HCT116 (cell line): Measurements from ENCODE around the gene DIPK1A. TPM values are rescaled to one million over a fixed set of nuclear protein-coding genes. Genes with fewer than 3 reads are reported as not detected.

Source experiments
- ATAC-seq: fragments of 200-7000 bp; cut with Tn5 transposase; 2 replicates; pipeline ENCODE4 v1.9.1; 2020; ENCODE audit warnings: mild to moderate bottlenecking, moderate library complexity
- BruUV-seq: library from RNA; stranded (reverse); fragments of 400-500 nt; replicated peaks from 2 replicates; lab custom pipeline; 2021; lab: Mats Ljungman, UMichigan
- CTCF ChIA-PET: fragments of 300-600 bp; sonication (Branson Sonifier 250); formaldehyde crosslinking; loops from one replicate; lab custom pipeline; 2021; ENCODE audit warnings: antibody characterized with exemption; lab: Charles Lee
- POLR2A ChIA-PET: fragments of 300-600, 350-600 bp; sonication (Branson Sonifier 250); formaldehyde crosslinking; loops from one replicate; lab custom pipeline; 2021; ENCODE audit warnings: antibody characterized with exemption; lab: Charles Lee
- RAD21 ChIA-PET, 2 experiments: fragments of 300-600 bp; sonication (Branson Sonifier 250); formaldehyde crosslinking; loops; one replicate each; lab custom pipeline; 2023; ENCODE audit warnings: low total read pairs in 2 of 2; ENCODE audit not compliant: uncharacterized antibody in 2 of 2, unreplicated experiment in 2 of 2, low non-redundant PET in 1 of 2; lab: Charles Lee
- DNase-seq: peaks from one replicate; pipeline ENCODE4 v3.0.0-alpha.2; 2010; ENCODE audit warnings: low read depth, low spot score
- H2AFZ ChIP-seq: fragments of 200-600 bp; shearing (Covaris generic), sonication (generic); 2 replicates; pipeline ENCODE4 v1.6.1; 2017; ENCODE audit warnings: low read depth, mixed run types, mixed read lengths, antibody characterized with exemption, low read length; ENCODE audit not compliant: poor library complexity, severe bottlenecking
- H3K27ac ChIP-seq: 2 replicates; pipeline ENCODE4 v1.5.1; 2012; ENCODE audit warnings: low read depth, low read length
- H3K27me3 ChIP-seq: fragments of 200-600 bp; sonication (generic); 2 replicates; pipeline ENCODE4 v1.6.1; 2016; ENCODE audit warnings: mixed run types, low read length, mixed read lengths; ENCODE audit not compliant: insufficient read depth
- H3K36me3 ChIP-seq, 2 experiments: fragments of 200-500 bp in 1 of 2; fragments of 200-600 bp in 1 of 2; sonication (Bioruptor generic) in 1 of 2; sonication (generic) in 1 of 2; 2 replicates each; pipeline versions ENCODE4 v1.5.1 to v1.6.1; 2014 to 2016; ENCODE audit warnings: low read length in 2 of 2, inconsistent platforms in 1 of 2, mixed read lengths in 1 of 2, mixed run types in 1 of 2; ENCODE audit not compliant: insufficient read depth in 2 of 2, control insufficient read depth in 1 of 2
- H3K4me1 ChIP-seq, 2 experiments: fragments of 200-600 bp in 1 of 2; sonication (generic) in 1 of 2; 2 replicates each; pipeline versions ENCODE4 v1.5.1 to v1.6.1; 2012 to 2017; ENCODE audit warnings: low read length in 2 of 2, inconsistent platforms in 1 of 2, mild to moderate bottlenecking in 1 of 2, mixed read lengths in 1 of 2, mixed run types in 1 of 2, moderate library complexity in 1 of 2; ENCODE audit not compliant: insufficient read depth in 2 of 2, control insufficient read depth in 1 of 2
- H3K4me2 ChIP-seq: fragments of 200-600 bp; sonication (generic); 2 replicates; pipeline ENCODE4 v1.6.1; 2017; ENCODE audit warnings: mixed run types, low read length, mixed read lengths
- H3K4me3 ChIP-seq, 2 experiments: fragments of 200-600 bp in 1 of 2; sonication (generic) in 1 of 2; replicated peaks in 1 of 2; 2 replicates each; pipeline ENCODE4 v1.5.1; 2011 to 2016; ENCODE audit warnings: low read length in 2 of 2, control low read depth in 1 of 2, low read depth in 1 of 2, mild to moderate bottlenecking in 1 of 2, mixed read lengths in 1 of 2, mixed run types in 1 of 2
- H3K79me2 ChIP-seq: fragments of 200-600 bp; sonication (generic); 2 replicates; pipeline ENCODE4 v1.6.1; 2017; ENCODE audit warnings: mild to moderate bottlenecking, mixed run types, low read length, moderate library complexity, mixed read lengths; ENCODE audit not compliant: insufficient read depth
- H3K9ac ChIP-seq: fragments of 200-600 bp; sonication (generic); 2 replicates; pipeline ENCODE4 v1.6.1; 2016; ENCODE audit warnings: low read length, mixed read lengths
- H3K9me2 ChIP-seq: fragments of 200-600 bp; sonication (generic), shearing (Covaris generic); 2 replicates; pipeline ENCODE4 v1.6.1; 2017; ENCODE audit warnings: mixed run types, mild to moderate bottlenecking, moderate library complexity; ENCODE audit not compliant: insufficient read depth
- H3K9me3 ChIP-seq, 2 experiments: fragments of 200-500 bp in 1 of 2; fragments of 200-600 bp in 1 of 2; sonication (Bioruptor generic) in 1 of 2; sonication (generic) in 1 of 2; 2 replicates each; pipeline ENCODE4 v1.6.1; 2014 to 2017; ENCODE audit warnings: low read length in 2 of 2, mixed read lengths in 2 of 2, inconsistent platforms in 1 of 2, low read depth in 1 of 2, mild to moderate bottlenecking in 1 of 2, mixed run types in 1 of 2, moderate library complexity in 1 of 2; ENCODE audit not compliant: control insufficient read depth in 1 of 2, insufficient read depth in 1 of 2
- H4K20me1 ChIP-seq: fragments of 200-600 bp; sonication (generic), shearing (Covaris generic); 2 replicates; pipeline ENCODE4 v1.6.1; 2017; ENCODE audit warnings: mixed run types, mild to moderate bottlenecking, moderate library complexity; ENCODE audit not compliant: insufficient read depth
- CBX3 ChIP-seq: IDR thresholded peaks from 2 replicates; pipeline ENCODE4 v1.6.1; 2012; ENCODE audit warnings: low read depth
- CEBPB ChIP-seq: IDR thresholded peaks from 2 replicates; pipeline ENCODE4 v1.6.1; 2012; ENCODE audit warnings: low read depth
- EGR1 ChIP-seq: IDR thresholded peaks from 2 replicates; pipeline ENCODE4 v1.6.1; 2012; ENCODE audit warnings: low read depth
- EZH2 ChIP-seq: fragments of 200-600 bp; sonication (generic); IDR thresholded peaks from 2 replicates; pipeline ENCODE4 v1.6.1; 2017; ENCODE audit warnings: antibody characterized with exemption, mixed run types
- EZH2phosphoT487 ChIP-seq: fragments of 200-600 bp; IDR thresholded peaks from 2 replicates; pipeline ENCODE4 v1.6.1; 2018; ENCODE audit warnings: antibody characterized with exemption, borderline replicate concordance
- FOSL1 ChIP-seq: IDR thresholded peaks from 2 replicates; pipeline ENCODE4 v1.6.1; 2012; ENCODE audit warnings: low read depth
- JUND ChIP-seq: IDR thresholded peaks from 2 replicates; pipeline ENCODE4 v1.6.1; 2012
- POLR2A ChIP-seq: IDR thresholded peaks from 2 replicates; pipeline ENCODE4 v1.7.0; 2011; ENCODE audit warnings: borderline replicate concordance; ENCODE audit not compliant: insufficient read depth, insufficient read length; ENCODE audit errors: extremely low read depth
- RAD21 ChIP-seq: IDR thresholded peaks from 2 replicates; pipeline ENCODE4 v1.6.1; 2012; ENCODE audit warnings: low read depth, mild to moderate bottlenecking
- SIN3A ChIP-seq: IDR thresholded peaks from 2 replicates; pipeline ENCODE4 v1.6.1; 2012; ENCODE audit warnings: low read depth
- SP1 ChIP-seq: IDR thresholded peaks from 2 replicates; pipeline ENCODE4 v1.6.1; 2012; ENCODE audit warnings: low read depth
- SRF ChIP-seq: IDR thresholded peaks from 2 replicates; pipeline ENCODE4 v1.6.1; 2012; ENCODE audit warnings: low read depth
- YY1 ChIP-seq: IDR thresholded peaks from 2 replicates; pipeline ENCODE4 v1.6.1; 2011; ENCODE audit warnings: low read length, low read depth, moderate library complexity, mild to moderate bottlenecking; ENCODE audit not compliant: insufficient replicate concordance; ENCODE audit errors: extremely low read depth
- ZNF274 ChIP-seq: fragments of 200-500 bp; sonication (Bioruptor generic); IDR thresholded peaks from 2 replicates; pipeline ENCODE4 v1.6.1; 2014; ENCODE audit warnings: mild to moderate bottlenecking, low read depth, low read length, inconsistent platforms
- intact Hi-C: fragments of 100-400 bp; cut with micrococcal nuclease; formaldehyde crosslinking; loops from 2 replicates; pipeline ENCODE4 v1.10.0; 2022
- total RNA-seq: library from RNA; stranded (reverse); gene quantifications from one replicate; pipeline ENCODE4 v1.2.1, GENCODE V29; 2021; ENCODE audit not compliant: unreplicated experiment
- TF ChIP-seq, protein P1 (sequence below): IDR thresholded peaks from 2 replicates; pipeline ENCODE4 v1.6.1; 2012
- TF ChIP-seq, protein P2 (sequence below), 3 experiments: fragments of 200-600 bp in 1 of 3; sonication (generic) in 1 of 3; IDR thresholded peaks in 2 of 3; conservative IDR thresholded peaks in 1 of 3; 2 replicates each; pipeline ENCODE4 v1.5.1; 2012 to 2017; ENCODE audit warnings: low read depth in 2 of 3, low read length in 2 of 3, antibody characterized with exemption in 1 of 3, borderline replicate concordance in 1 of 3, control low read depth in 1 of 3, mild to moderate bottlenecking in 1 of 3, mixed read lengths in 1 of 3, mixed run types in 1 of 3, moderate library complexity in 1 of 3; ENCODE audit not compliant: insufficient read depth in 1 of 3
- TF ChIP-seq, protein P3 (sequence below): IDR thresholded peaks from 2 replicates; pipeline ENCODE4 v1.6.1; 2011; ENCODE audit warnings: mild to moderate bottlenecking, low read length, moderate library complexity; ENCODE audit not compliant: insufficient replicate concordance; ENCODE audit errors: extremely low read depth
- TF ChIP-seq, protein P4 (sequence below): IDR thresholded peaks from 2 replicates; pipeline ENCODE4 v1.6.1; 2012; ENCODE audit warnings: low read depth
- TF ChIP-seq, protein P5 (sequence below): IDR thresholded peaks from 2 replicates; pipeline ENCODE4 v1.6.1; 2012

The DIPK1A gene
- total RNA-seq, 1 experiment from 2014 or later, result 4.3 TPM

DNA sequence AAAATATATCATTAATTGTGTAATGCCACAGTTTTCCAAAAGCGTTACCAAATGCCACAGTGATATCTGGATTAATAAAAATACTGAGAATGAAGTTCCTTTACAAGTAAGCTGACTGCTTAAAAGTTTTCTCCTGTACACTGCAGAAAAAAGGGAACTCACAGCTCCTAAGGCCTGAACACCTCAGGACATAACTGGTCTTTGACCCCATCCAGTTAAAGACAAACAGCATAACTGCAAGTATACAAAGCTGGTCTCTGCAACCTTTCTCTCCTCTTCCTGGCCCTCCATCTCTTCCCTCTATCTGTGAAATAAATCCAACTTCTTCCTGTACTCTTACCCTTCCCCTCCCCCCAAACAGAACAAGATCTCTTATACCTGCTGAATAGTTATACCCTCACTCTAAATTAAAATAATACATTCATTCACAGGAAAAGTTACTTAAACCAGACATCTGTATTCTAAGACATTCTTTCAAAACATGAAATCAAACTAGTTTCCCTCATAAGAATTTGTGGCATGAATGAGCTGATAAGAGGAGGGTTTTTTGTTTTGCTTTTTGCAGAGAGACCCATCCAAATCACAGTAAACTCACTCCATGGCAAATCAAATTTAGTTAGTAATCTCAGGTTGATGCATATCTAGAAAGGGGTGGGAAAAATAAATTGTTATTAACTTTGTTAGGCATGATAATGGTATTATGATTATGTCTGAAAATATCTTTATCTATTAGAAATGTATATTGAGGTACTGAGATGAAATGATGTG is 2.9 kb downstream of the DIPK1A start:
- no peaks in the 10 kb centered on the region for H3K27me3 ChIP-seq
- H3K4me2 ChIP-seq, result no peak overlapping the region
- no peak overlapping the region for H3K4me3 ChIP-seq
- no peaks in the 10 kb centered on the region for H3K9me3 ChIP-seq
- H3K4me1 ChIP-seq, result peaks cover 0 to 21% of the 10 kb centered on the region in 2 experiments; a peak in 2 of 4 replicates
- no peak overlapping the region for H3K27ac ChIP-seq
- TF ChIP-seq SP1 (no peak), EZH2 (no peak), RAD21 (no peak), EGR1 (no peak), CEBPB (no peak), ZNF274 (no peak), YY1 (no peak), FOSL1 (no peak), EZH2phosphoT487 (no peak), SRF (no peak), SIN3A (no peak), POLR2A (no peak), JUND (no peak), CBX3 (no peak)
- TF ChIP-seq, protein P1, sequence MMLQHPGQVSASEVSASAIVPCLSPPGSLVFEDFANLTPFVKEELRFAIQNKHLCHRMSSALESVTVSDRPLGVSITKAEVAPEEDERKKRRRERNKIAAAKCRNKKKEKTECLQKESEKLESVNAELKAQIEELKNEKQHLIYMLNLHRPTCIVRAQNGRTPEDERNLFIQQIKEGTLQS, result no peak
- TF ChIP-seq, protein P2, sequence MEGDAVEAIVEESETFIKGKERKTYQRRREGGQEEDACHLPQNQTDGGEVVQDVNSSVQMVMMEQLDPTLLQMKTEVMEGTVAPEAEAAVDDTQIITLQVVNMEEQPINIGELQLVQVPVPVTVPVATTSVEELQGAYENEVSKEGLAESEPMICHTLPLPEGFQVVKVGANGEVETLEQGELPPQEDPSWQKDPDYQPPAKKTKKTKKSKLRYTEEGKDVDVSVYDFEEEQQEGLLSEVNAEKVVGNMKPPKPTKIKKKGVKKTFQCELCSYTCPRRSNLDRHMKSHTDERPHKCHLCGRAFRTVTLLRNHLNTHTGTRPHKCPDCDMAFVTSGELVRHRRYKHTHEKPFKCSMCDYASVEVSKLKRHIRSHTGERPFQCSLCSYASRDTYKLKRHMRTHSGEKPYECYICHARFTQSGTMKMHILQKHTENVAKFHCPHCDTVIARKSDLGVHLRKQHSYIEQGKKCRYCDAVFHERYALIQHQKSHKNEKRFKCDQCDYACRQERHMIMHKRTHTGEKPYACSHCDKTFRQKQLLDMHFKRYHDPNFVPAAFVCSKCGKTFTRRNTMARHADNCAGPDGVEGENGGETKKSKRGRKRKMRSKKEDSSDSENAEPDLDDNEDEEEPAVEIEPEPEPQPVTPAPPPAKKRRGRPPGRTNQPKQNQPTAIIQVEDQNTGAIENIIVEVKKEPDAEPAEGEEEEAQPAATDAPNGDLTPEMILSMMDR (IDR thresholded peaks at IDR 0.05 in 2 of 3, conservative IDR thresholded peaks at IDR 0.05 in 1 of 3; ENCODE audit: borderline replicate concordance in 1 of 3, insufficient read depth in 1 of 3, low read depth in 2 of 3, low read length in 2 of 3), result no peak
- TF ChIP-seq, protein P3, sequence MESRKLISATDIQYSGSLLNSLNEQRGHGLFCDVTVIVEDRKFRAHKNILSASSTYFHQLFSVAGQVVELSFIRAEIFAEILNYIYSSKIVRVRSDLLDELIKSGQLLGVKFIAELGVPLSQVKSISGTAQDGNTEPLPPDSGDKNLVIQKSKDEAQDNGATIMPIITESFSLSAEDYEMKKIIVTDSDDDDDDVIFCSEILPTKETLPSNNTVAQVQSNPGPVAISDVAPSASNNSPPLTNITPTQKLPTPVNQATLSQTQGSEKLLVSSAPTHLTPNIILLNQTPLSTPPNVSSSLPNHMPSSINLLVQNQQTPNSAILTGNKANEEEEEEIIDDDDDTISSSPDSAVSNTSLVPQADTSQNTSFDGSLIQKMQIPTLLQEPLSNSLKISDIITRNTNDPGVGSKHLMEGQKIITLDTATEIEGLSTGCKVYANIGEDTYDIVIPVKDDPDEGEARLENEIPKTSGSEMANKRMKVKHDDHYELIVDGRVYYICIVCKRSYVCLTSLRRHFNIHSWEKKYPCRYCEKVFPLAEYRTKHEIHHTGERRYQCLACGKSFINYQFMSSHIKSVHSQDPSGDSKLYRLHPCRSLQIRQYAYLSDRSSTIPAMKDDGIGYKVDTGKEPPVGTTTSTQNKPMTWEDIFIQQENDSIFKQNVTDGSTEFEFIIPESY, result no peak
- TF ChIP-seq, protein P4, sequence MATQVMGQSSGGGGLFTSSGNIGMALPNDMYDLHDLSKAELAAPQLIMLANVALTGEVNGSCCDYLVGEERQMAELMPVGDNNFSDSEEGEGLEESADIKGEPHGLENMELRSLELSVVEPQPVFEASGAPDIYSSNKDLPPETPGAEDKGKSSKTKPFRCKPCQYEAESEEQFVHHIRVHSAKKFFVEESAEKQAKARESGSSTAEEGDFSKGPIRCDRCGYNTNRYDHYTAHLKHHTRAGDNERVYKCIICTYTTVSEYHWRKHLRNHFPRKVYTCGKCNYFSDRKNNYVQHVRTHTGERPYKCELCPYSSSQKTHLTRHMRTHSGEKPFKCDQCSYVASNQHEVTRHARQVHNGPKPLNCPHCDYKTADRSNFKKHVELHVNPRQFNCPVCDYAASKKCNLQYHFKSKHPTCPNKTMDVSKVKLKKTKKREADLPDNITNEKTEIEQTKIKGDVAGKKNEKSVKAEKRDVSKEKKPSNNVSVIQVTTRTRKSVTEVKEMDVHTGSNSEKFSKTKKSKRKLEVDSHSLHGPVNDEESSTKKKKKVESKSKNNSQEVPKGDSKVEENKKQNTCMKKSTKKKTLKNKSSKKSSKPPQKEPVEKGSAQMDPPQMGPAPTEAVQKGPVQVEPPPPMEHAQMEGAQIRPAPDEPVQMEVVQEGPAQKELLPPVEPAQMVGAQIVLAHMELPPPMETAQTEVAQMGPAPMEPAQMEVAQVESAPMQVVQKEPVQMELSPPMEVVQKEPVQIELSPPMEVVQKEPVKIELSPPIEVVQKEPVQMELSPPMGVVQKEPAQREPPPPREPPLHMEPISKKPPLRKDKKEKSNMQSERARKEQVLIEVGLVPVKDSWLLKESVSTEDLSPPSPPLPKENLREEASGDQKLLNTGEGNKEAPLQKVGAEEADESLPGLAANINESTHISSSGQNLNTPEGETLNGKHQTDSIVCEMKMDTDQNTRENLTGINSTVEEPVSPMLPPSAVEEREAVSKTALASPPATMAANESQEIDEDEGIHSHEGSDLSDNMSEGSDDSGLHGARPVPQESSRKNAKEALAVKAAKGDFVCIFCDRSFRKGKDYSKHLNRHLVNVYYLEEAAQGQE, result no peak
- TF ChIP-seq, protein P5, sequence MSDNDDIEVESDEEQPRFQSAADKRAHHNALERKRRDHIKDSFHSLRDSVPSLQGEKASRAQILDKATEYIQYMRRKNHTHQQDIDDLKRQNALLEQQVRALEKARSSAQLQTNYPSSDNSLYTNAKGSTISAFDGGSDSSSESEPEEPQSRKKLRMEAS, result no peak
- CTCF ChIA-PET, result interaction anchor here (1.0 to 2.2 kb wide), 3 partner anchors 99 to 101 kb away, joined by 3 to 6 read pairs (median 4); no protein-coding TSS in a partner anchor
- H4K20me1 ChIP-seq, result no peaks in the 10 kb centered on the region
- no peak overlapping the region for H3K9ac ChIP-seq
- no TSS peak for BruUV-seq
- H3K9me2 ChIP-seq, result no peaks in the 10 kb centered on the region
- H3K79me2 ChIP-seq, result no peaks in the 10 kb centered on the region
- intact Hi-C loops, result no loop called here
- no peaks in the 10 kb centered on the region for H3K36me3 ChIP-seq
- ATAC-seq (no peak), DNase-seq (no peak)
- no peak overlapping the region for H2AFZ ChIP-seq
- POLR2A ChIA-PET, result no interaction called here
- RAD21 ChIA-PET, result interaction anchor here in 1 of 2 experiments (0.6 kb wide), 1 partner anchor 95 kb away, joined by 4 read pairs; no protein-coding TSS in a partner anchor
